Smooth muscle cell (in vitro differentiated cells): ENCODE measurements around the gene RBM5. TPM values are rescaled to one million over a fixed set of nuclear protein-coding genes. Genes with fewer than 3 reads are reported as not detected.
A peak's percentile ranks its signal among the peaks of the same experiment; 100 is the strongest.

Source experiments
- DNase-seq: peaks from one replicate; lab custom pipeline; 2025; ENCODE audit not compliant: unreplicated experiment; lab: John Stamatoyannopoulos, UW
- H2AFZ ChIP-seq: fragments of 200-600 bp; sonication (generic); 2 replicates; pipeline ENCODE4 v1.6.0; 2016; ENCODE audit warnings: antibody characterized with exemption, low read depth, mild to moderate bottlenecking
- H3F3A ChIP-seq: fragments of 200-600 bp; sonication (generic); 2 replicates; pipeline ENCODE4 v1.6.0; 2017; ENCODE audit warnings: antibody characterized with exemption, low read depth
- H3K27ac ChIP-seq: fragments of 200-600 bp; sonication (generic); 2 replicates; pipeline ENCODE4 v1.5.1; 2016; ENCODE audit warnings: low read depth, mild to moderate bottlenecking
- H3K27me3 ChIP-seq: fragments of 200-600 bp; sonication (generic); 2 replicates; pipeline ENCODE4 v1.6.1; 2016; ENCODE audit warnings: low read depth, mild to moderate bottlenecking
- H3K36me3 ChIP-seq: fragments of 200-600 bp; sonication (generic); 2 replicates; pipeline ENCODE4 v1.5.1; 2016; ENCODE audit warnings: low read depth
- H3K4me1 ChIP-seq: fragments of 200-600 bp; sonication (generic); 2 replicates; pipeline ENCODE4 v1.5.1; 2016; ENCODE audit warnings: low read depth
- H3K4me2 ChIP-seq: fragments of 200-600 bp; sonication (generic); 2 replicates; pipeline ENCODE4 v1.6.0; 2016; ENCODE audit warnings: mild to moderate bottlenecking
- H3K4me3 ChIP-seq: fragments of 200-600 bp; sonication (generic); 2 replicates; pipeline ENCODE4 v1.5.1; 2016; ENCODE audit warnings: mild to moderate bottlenecking
- H3K79me2 ChIP-seq: fragments of 200-600 bp; sonication (generic); 2 replicates; pipeline ENCODE4 v1.6.0; 2016; ENCODE audit warnings: low read depth, mild to moderate bottlenecking
- H3K9ac ChIP-seq: fragments of 200-600 bp; sonication (generic); 2 replicates; pipeline ENCODE4 v1.6.0; 2016; ENCODE audit warnings: low read depth
- H3K9me3 ChIP-seq: fragments of 200-600 bp; sonication (generic); replicated peaks from 2 replicates; pipeline ENCODE4 v1.5.1; 2016; ENCODE audit warnings: low read depth
- H4K20me1 ChIP-seq: fragments of 200-600 bp; sonication (generic); 2 replicates; pipeline ENCODE4 v1.6.0; 2016; ENCODE audit warnings: low read depth
- CTCF ChIP-seq: fragments of 200-600 bp; sonication (generic); IDR thresholded peaks from 2 replicates; pipeline ENCODE4 v1.5.1; 2017; ENCODE audit warnings: borderline replicate concordance, mild to moderate bottlenecking, antibody characterized with exemption; ENCODE audit not compliant: insufficient read depth, poor library complexity, severe bottlenecking
- WGBS: methylation state at CpG from one replicate; pipeline ENCODE4 v1.1.7; 2016; ENCODE audit warnings: low lambda C conversion rate; 5-methylcytosine and 5-hydroxymethylcytosine counted together
- polyA plus RNA-seq: library from polyadenylated mRNA; unstranded; fragments of >200 nt; fragmentation: Nextera tagmentation; extraction: Ambion mirVana; gene quantifications from 2 replicates; pipeline ENCODE4 v1.2.1, GENCODE V29; 2016
- total RNA-seq: library from RNA; depleted of rRNA; stranded (reverse); fragments of >200 nt; gene quantifications from 2 replicates; pipeline ENCODE4 v1.2.3, GENCODE V29; 2014

Gene RBM5
- total and polyA plus RNA-seq, 2 experiments from 2014 or later, result 56.0 to 151 TPM

DNA sequence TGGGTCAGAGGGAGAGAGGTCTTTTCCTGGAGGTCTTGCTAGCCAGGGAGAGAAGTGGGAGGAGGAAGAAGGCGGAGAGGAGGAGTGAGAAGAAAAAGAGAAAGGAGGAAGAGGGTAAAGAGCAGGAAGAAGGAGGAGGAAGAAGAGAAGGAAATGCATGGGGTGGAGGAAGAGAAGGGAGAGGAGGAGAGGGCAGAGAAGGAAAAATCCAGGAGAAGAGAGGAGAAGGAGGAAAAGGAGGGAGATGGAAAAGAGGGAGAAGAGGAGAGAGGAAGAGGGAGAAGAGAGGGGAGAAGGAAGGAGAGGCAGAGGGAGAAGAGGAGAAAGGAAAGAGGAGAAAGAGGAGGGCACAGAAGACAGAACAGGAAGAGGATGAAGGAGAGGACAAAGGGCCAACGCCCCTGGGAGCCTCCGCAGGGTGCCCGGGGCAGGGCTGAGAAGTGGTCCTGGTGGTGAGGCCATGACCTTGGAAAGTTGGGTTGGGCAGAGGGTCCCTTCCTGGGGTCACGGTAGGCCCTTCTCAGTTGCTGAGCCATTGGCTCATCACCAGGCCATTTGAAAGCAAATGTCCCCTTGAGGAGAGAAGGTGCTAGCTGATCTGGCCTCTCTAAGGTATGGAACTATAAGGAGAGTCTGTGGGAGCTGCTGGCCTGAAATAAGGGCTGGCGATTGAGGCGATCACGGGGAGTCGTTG lies 65.2 kb downstream of the RBM5 start:
- DNase-seq, result no peak
- Histone ChIP-seq H3K79me2 (no peaks in the 10 kb centered on the region), H3F3A (no peaks in the 10 kb centered on the region), H3K4me2 (peak overlapping the region; percentile 91), H3K27ac (no peak overlapping the region), H3K4me3 (peak overlapping the region; percentile 63), H3K9ac (no peak overlapping the region), H4K20me1 (peaks cover 5% of the 10 kb centered on the region), H3K4me1 (peaks cover 31% of the 10 kb centered on the region), H3K27me3 (peaks cover 31% of the 10 kb centered on the region), H3K9me3 (no peaks in the 10 kb centered on the region), H3K36me3 (no peaks in the 10 kb centered on the region), H2AFZ (no peak overlapping the region)
- TF ChIP-seq CTCF, result no peak
- WGBS, result 36% methylated on average over 6 of the region's 9 CpGs

DNA sequence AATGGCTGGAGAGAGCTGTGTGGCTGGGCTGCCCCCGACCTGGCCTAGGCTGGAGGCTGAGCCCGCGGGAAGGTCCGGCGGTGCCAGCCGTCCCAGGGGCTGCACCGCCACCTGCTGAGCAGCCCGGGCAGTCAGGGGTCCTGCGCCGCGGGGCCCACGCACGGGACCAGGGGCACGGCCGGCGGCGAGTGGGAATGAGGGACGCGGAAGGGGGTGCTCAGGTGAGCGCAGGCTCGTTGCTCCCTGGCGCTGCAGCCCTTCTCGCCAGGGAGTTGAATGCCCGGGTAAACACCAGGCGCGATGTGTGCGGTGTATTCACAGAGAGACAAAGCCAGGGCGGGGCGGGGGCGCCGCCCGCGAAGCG lies 65.7 kb downstream of the RBM5 start:
- Histone ChIP-seq H3K79me2 (no peaks in the 10 kb centered on the region), H2AFZ (no peak overlapping the region), H3K4me1 (peaks cover 31% of the 10 kb centered on the region), H3K4me3 (peak overlapping the region; percentile 63), H3K9ac (no peak overlapping the region), H3K4me2 (peak overlapping the region; percentile 91), H4K20me1 (peaks cover 5% of the 10 kb centered on the region), H3K9me3 (no peaks in the 10 kb centered on the region), H3F3A (no peaks in the 10 kb centered on the region), H3K36me3 (no peaks in the 10 kb centered on the region), H3K27ac (no peak overlapping the region), H3K27me3 (peaks cover 31% of the 10 kb centered on the region)
- no peak for DNase-seq
- peak; percentile 8 for TF ChIP-seq CTCF
- WGBS, result 7% methylated on average over 34 of the region's 34 CpGs

DNA sequence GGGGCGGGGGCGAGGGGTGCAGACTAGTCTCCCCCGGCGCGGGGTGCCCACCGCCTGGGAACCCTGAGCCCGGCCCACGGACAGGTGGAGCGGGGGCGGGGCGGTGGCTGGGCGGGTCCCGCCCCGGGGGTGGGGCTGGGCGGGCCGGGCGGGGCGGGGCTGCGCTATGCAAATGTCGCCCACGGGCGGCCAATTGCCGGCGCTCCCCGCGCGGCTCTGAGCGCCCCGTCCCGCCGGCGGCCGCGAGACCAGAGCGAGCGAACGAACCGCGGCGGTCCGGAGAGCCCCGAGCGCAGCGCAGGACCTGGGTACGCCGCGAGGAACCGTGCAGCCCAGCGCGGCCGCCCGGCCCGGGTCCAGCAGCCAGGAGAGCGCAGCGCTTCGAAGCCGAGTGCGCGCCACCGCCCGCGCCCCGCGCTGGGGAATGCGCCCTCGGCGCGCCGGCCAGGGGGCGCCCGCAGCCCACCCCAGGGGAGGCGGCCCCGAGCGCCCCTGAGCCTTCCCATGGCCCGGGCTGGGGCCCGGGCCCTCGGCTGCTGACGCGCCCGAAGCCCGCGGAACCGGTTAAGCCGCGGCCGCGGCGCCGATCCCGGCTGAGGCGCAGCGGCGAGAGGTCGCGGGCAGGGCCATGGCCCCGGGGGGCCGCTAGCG lies 66.2 kb downstream of the RBM5 start, which contains the start of gene SEMA3F:
SEMA3F (plus strand) TSS at position 485 of the 651 bp plus-strand sequence. CDS start 4,299 bp downstream, outside the sequence.
- Histone ChIP-seq H3K36me3 (no peaks in the 10 kb centered on the region), H3K4me2 (peak within 1 kb of the TSS; percentile 91), H3K27ac (no peak within 1 kb of the TSS), H3K4me1 (peaks cover 31% of the 10 kb centered on the region), H3K27me3 (peaks cover 31% of the 10 kb centered on the region), H3K9me3 (no peaks in the 10 kb centered on the region), H4K20me1 (peaks cover 9% of the 10 kb centered on the region), H3K4me3 (peak within 1 kb of the TSS; percentile 63), H2AFZ (no peak within 1 kb of the TSS), H3F3A (no peaks in the 10 kb centered on the region), H3K9ac (peak within 1 kb of the TSS; percentile 43), H3K79me2 (no peaks in the 10 kb centered on the region)
- WGBS, result 0% methylated on average over 37 of the region's 98 CpGs
- TF ChIP-seq CTCF, result no peak
- peak; percentile 18 for DNase-seq
